ENCODE data around the gene GTF2H2C. TPM values are rescaled to one million over a fixed set of nuclear protein-coding genes. Genes with fewer than 3 reads are reported as not detected.
"Not testable (repeated sequence)": the region's sequence is repeated elsewhere in the genome, so short reads cannot be mapped to it uniquely, and the experiment has no call there.

The GTF2H2C gene
- total and polyA plus RNA-seq, 9 of the 15 experiments (the other 6 are each of a cell fraction or from before 2014, with no cell fraction given): 55.6 to 108 (median 87.7) TPM

DNA sequence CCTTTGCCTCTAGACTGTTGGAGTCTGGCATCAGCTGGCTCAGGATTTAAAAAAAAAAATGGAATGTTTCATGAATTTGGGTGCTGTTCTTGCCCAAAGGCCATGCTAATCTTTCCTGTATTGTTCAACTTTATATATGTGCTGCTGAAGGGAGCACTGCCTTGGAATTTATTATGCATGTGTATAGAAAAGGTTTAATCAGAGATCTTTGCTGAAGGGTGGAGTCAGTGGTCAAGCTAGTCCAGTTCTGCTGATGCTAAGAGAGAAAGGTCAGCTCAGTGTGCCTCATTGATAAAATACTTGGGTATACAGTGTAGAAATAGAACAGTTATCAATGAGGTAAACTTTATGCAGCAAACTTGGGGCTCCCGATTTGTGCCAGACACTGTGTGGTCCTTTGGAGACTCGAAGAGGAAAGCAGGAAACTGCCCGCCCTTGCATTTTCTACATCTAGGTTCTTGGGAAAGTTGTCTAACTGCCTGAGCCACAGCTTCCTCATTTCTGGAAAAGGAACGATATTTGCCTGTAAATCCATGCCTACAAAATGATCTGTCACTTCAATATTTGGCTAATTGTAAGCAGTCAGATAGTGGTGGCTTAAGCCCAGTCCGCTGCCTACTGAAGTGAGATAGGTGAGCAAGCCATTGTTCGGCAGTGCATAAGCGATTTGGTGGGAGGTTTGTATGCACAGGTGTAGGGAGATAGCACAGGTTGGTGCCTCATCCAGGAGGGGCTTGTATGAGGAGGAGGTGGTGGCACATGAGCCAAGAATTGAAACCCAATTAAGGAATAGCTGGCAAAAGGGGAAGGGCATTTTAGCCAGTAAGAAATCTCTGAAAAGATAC lies 29.2 kb upstream of the GTF2H2C start:
- Histone ChIP-seq H3K9me1 (ENCODE audit: control insufficient read depth, insufficient read depth, low read length) (no peaks in the 10 kb centered on the region), H3K36me3 (ENCODE audit: control insufficient read depth, insufficient read depth, low read length) (no peaks in the 10 kb centered on the region), H3K9ac (ENCODE audit: insufficient read depth in 1 of 2, low read depth in 2 of 2, low read length in 2 of 2) (no peak overlapping the region), H3K27me3 (ENCODE audit: control insufficient read depth in 2 of 2, insufficient read depth in 2 of 2, low read length in 2 of 2) (peaks cover 15 to 25% of the 10 kb centered on the region in 2 experiments), H3K4me1 (replicated peaks in 1 of 2; ENCODE audit: control insufficient read depth in 2 of 2, insufficient read depth in 2 of 2, low read length in 2 of 2) (no peaks in the 10 kb centered on the region; a peak in 1 of 5 replicates), H3K9me3 (replicated peaks; ENCODE audit: control insufficient read depth, insufficient read depth, low read depth, low read length) (no peaks in the 10 kb centered on the region), H2AFZ (ENCODE audit: low read depth, low read length) (no peak overlapping the region), H4K20me1 (replicated peaks; ENCODE audit: control insufficient read depth, insufficient read depth, low read length) (no peaks in the 10 kb centered on the region), H3K4me3 (no peak overlapping the region), H3K4me2 (ENCODE audit: insufficient read depth, low read length) (no peak overlapping the region), H3K27ac (ENCODE audit: extremely low read depth, low read depth, low read length) (no peak overlapping the region), H3K79me2 (ENCODE audit: control insufficient read depth, insufficient read depth, low read length) (no peaks in the 10 kb centered on the region)
- DNase-seq (ENCODE audit: extremely low read depth in 1 of 4, low spot score in 3 of 4) (no peak), FAIRE-seq (no peak), ATAC-seq (peak; percentile 32; the same call in 1 of the 3 replicates)
- TF ChIP-seq SMARCE1 (IDR thresholded peaks at IDR 0.05) (no peak), ZNF717 (CRISPR knock-in tag; IDR thresholded peaks at IDR 0.05) (no peak), ZNF232 (CRISPR knock-in tag; IDR thresholded peaks at IDR 0.05) (no peak), RUNX1 (IDR thresholded peaks at IDR 0.05; ENCODE audit: low read depth) (no peak)
- in situ Hi-C loops (cut with MboI): loop anchor here (5.0 to 25.0 kb wide), 2 partner anchors 907 to 1562 kb away; no protein-coding TSS in a partner anchor
- 1% methylated on average over 7 of the region's 7 CpGs for WGBS (ENCODE audit: insufficient coverage, low coverage, missing lambda C conversion rate)
- intact Hi-C loops (cut with micrococcal nuclease): no loop called here
- ChIA-PET CTCF (ENCODE audit: low intra/inter-chr PET ratio) (no interaction called here), POLR2A (interaction anchor here (1.1 to 1.4 kb wide), 2 partner anchors 12 to 14 kb away, joined by 3 read pairs; no protein-coding TSS in a partner anchor)
- BruUV-seq (replicated peaks): no TSS peak

DNA sequence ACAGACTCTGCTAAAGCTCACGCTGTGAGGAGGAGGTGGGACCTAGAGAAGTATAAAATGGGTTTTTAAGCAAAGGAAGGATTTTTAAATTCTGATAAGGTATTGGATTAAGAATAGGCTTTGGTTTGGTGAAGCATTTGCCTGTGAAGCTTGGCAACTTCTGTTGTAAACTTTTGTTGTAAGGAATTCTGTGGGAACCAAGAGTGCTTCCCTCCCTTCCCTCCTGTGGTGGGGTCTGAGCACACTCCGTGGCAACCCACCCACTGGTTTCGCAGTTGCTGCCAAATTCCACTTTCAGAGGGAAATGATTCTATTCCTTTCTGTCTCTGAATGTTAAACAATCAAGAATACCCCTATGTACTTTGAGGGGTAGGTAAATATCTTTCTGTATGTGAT lies 28.6 kb upstream of the GTF2H2C start:
- Histone ChIP-seq H3K36me3 (ENCODE audit: control insufficient read depth, insufficient read depth, low read length) (no peaks in the 10 kb centered on the region), H3K79me2 (ENCODE audit: control insufficient read depth, insufficient read depth, low read length) (no peaks in the 10 kb centered on the region), H3K27ac (ENCODE audit: extremely low read depth, low read depth, low read length) (no peak overlapping the region), H2AFZ (ENCODE audit: low read depth, low read length) (no peak overlapping the region), H3K27me3 (ENCODE audit: control insufficient read depth in 2 of 2, insufficient read depth in 2 of 2, low read length in 2 of 2) (peaks cover 15 to 25% of the 10 kb centered on the region in 2 experiments), H3K9me3 (replicated peaks; ENCODE audit: control insufficient read depth, insufficient read depth, low read depth, low read length) (no peaks in the 10 kb centered on the region), H3K4me1 (replicated peaks in 1 of 2; ENCODE audit: control insufficient read depth in 2 of 2, insufficient read depth in 2 of 2, low read length in 2 of 2) (no peaks in the 10 kb centered on the region; a peak in 1 of 5 replicates), H3K9ac (ENCODE audit: insufficient read depth in 1 of 2, low read depth in 2 of 2, low read length in 2 of 2) (no peak overlapping the region), H4K20me1 (replicated peaks; ENCODE audit: control insufficient read depth, insufficient read depth, low read length) (no peaks in the 10 kb centered on the region), H3K4me2 (ENCODE audit: insufficient read depth, low read length) (no peak overlapping the region), H3K4me3 (no peak overlapping the region), H3K9me1 (ENCODE audit: control insufficient read depth, insufficient read depth, low read length) (no peaks in the 10 kb centered on the region)
- in situ Hi-C loops (cut with MboI) (loop anchor here (5.0 to 25.0 kb wide), 2 partner anchors 906 to 1561 kb away; no protein-coding TSS in a partner anchor), intact Hi-C loops (cut with micrococcal nuclease) (no loop called here)
- DNase-seq (ENCODE audit: extremely low read depth in 1 of 4, low spot score in 3 of 4): no peak
- WGBS (ENCODE audit: insufficient coverage, low coverage, missing lambda C conversion rate): 0% methylated on average over 3 of the region's 3 CpGs
- no peak for ATAC-seq
- ChIA-PET CTCF (ENCODE audit: low intra/inter-chr PET ratio) (no interaction called here), POLR2A (interaction anchor here (1.4 kb wide), 1 partner anchor 15 kb away, joined by 3 read pairs; no protein-coding TSS in a partner anchor)
- TF ChIP-seq CCNT2 (IDR thresholded peaks at IDR 0.05; ENCODE audit: borderline replicate concordance, extremely low read depth, insufficient read length, low read depth, low read length): no peak
- no TSS peak for BruUV-seq (replicated peaks)
- FAIRE-seq: no peak

DNA sequence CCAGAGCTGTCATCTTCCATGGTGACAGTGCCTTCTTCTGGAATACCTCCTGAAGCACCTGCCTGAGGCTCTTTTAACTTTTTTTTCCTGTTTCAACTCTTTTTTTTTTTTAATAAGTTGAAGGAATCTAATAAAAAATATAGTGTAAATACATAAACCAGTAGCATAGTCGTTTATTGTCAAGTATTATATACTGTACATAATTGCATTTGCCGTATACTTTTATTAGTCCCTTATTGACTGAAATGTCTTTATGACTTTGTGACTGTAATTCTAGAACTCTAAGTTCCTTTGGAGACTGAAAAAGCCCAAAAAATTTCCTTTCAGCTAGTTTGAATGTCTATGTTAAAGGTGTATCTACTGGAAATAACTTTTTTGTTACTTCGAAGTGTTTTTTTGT lies 22.1 kb upstream of the GTF2H2C start:
- H3K4me2 ChIP-seq (ENCODE audit: insufficient read depth, low read length); H3K4me1 ChIP-seq (replicated peaks in 1 of 2; ENCODE audit: control insufficient read depth in 2 of 2, insufficient read depth in 2 of 2, low read length in 2 of 2); ATAC-seq; intact Hi-C loops (cut with micrococcal nuclease); DNase-seq (ENCODE audit: extremely low read depth in 1 of 4, low spot score in 3 of 4); FAIRE-seq; H3K27me3 ChIP-seq (ENCODE audit: control insufficient read depth in 2 of 2, insufficient read depth in 2 of 2, low read length in 2 of 2); H3K27ac ChIP-seq (ENCODE audit: extremely low read depth, low read depth, low read length); H3K9me3 ChIP-seq (replicated peaks; ENCODE audit: control insufficient read depth, insufficient read depth, low read depth, low read length); H3K9ac ChIP-seq (ENCODE audit: insufficient read depth in 1 of 2, low read depth in 2 of 2, low read length in 2 of 2); H3K79me2 ChIP-seq (ENCODE audit: control insufficient read depth, insufficient read depth, low read length); H3K9me1 ChIP-seq (ENCODE audit: control insufficient read depth, insufficient read depth, low read length); BruUV-seq (replicated peaks); CTCF ChIA-PET (ENCODE audit: low intra/inter-chr PET ratio); H3K4me3 ChIP-seq; H2AFZ ChIP-seq (ENCODE audit: low read depth, low read length); H4K20me1 ChIP-seq (replicated peaks; ENCODE audit: control insufficient read depth, insufficient read depth, low read length); H3K36me3 ChIP-seq (ENCODE audit: control insufficient read depth, insufficient read depth, low read length); POLR2A ChIA-PET: not testable (repeated sequence)
- in situ Hi-C loops (cut with MboI): loop anchor here (25.0 kb wide), 1 partner anchor 899 kb away; no protein-coding TSS in a partner anchor
- WGBS (ENCODE audit: insufficient coverage, low coverage, missing lambda C conversion rate): 40% methylated on average over 2 of the region's 3 CpGs

Measured in K562 (cell line).